ENCODE data around the gene FHIT. TPM values are rescaled to one million over a fixed set of nuclear protein-coding genes. Genes with fewer than 3 reads are reported as not detected.

Gene FHIT
- total and polyA plus RNA-seq, 2 experiments from 2014 or later, result 9.7 to 16.2 TPM

DNA sequence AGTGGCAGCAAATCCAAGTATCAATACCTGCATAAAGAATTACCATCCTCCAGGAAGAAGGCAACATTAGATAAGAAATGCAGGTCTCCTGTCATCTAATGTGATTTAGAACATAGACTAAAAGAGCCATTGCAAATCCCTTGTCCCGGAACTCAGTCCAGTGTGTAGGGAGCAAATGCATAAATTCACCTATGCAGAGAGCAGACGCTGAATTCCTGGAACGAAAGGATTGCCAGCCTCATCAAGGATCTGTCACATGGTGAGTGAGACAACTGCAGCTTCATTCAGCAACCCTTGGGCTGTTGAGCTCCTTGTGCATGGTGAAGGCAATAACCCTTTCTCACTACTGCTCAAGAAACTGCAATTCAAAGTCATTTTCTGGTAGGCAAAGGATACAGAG, 1504.7 kb downstream of the FHIT start:
- DNase-seq (ENCODE audit: low spot score), result no peak
- H3K27ac ChIP-seq, result no peak overlapping the region
- no peak overlapping the region for H3K4me3 ChIP-seq
- no peaks in the 10 kb centered on the region for H3K9me2 ChIP-seq (replicated peaks; ENCODE audit: insufficient read depth)
- no peaks in the 10 kb centered on the region for H3K27me3 ChIP-seq
- no peak overlapping the region for H3K4me2 ChIP-seq
- H3K36me3 ChIP-seq (replicated peaks; ENCODE audit: insufficient read depth, low read depth), result no peaks in the 10 kb centered on the region
- H3K79me2 ChIP-seq, result no peaks in the 10 kb centered on the region
- no peak overlapping the region for H2AFZ ChIP-seq
- WGBS (ENCODE audit: low lambda C conversion rate, missing lambda C conversion rate), result 90% methylated on average over 3 of the region's 3 CpGs
- H3K4me1 ChIP-seq (ENCODE audit: insufficient read depth), result no peaks in the 10 kb centered on the region
- no peaks in the 10 kb centered on the region for H4K20me1 ChIP-seq (ENCODE audit: insufficient read depth, poor library complexity, severe bottlenecking)
- no peaks in the 10 kb centered on the region for H3K9me3 ChIP-seq (ENCODE audit: low read depth)
- TF ChIP-seq, protein P1, sequence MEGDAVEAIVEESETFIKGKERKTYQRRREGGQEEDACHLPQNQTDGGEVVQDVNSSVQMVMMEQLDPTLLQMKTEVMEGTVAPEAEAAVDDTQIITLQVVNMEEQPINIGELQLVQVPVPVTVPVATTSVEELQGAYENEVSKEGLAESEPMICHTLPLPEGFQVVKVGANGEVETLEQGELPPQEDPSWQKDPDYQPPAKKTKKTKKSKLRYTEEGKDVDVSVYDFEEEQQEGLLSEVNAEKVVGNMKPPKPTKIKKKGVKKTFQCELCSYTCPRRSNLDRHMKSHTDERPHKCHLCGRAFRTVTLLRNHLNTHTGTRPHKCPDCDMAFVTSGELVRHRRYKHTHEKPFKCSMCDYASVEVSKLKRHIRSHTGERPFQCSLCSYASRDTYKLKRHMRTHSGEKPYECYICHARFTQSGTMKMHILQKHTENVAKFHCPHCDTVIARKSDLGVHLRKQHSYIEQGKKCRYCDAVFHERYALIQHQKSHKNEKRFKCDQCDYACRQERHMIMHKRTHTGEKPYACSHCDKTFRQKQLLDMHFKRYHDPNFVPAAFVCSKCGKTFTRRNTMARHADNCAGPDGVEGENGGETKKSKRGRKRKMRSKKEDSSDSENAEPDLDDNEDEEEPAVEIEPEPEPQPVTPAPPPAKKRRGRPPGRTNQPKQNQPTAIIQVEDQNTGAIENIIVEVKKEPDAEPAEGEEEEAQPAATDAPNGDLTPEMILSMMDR (IDR thresholded peaks at IDR 0.05; ENCODE audit: poor library complexity), result no peak
- TF ChIP-seq EZH2phosphoT487 (IDR thresholded peaks at IDR 0.05; ENCODE audit: low read depth, severe bottlenecking, unreplicated experiment) (no peak), EZH2 (IDR thresholded peaks at IDR 0.05; ENCODE audit: borderline replicate concordance) (no peak)

DNA sequence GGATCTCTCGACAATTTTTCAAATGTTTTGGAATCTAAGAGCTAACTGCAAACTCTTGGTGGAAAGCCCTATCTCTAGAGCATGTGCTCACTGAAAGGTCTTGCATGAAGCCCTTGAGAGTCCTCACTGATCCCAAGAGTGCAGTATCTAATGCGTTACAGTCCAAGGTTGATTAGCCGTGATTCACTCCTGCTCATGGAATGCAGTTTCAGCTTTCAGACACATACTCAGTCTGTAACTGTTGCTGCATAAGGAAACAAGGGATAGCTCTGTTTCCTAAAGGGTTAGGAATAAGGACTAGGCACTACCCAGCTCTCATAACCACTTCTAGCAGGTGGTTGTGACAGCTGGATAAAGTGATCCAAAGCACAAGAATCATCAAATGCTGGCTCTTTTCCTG, 1514.0 kb downstream of the FHIT start:
- Histone ChIP-seq H3K36me3 (replicated peaks; ENCODE audit: insufficient read depth, low read depth) (no peaks in the 10 kb centered on the region), H3K27me3 (no peaks in the 10 kb centered on the region), H3K4me1 (ENCODE audit: insufficient read depth) (no peaks in the 10 kb centered on the region), H2AFZ (no peak overlapping the region), H3K4me2 (no peak overlapping the region), H3K79me2 (no peaks in the 10 kb centered on the region), H3K27ac (no peak overlapping the region), H3K9me2 (replicated peaks; ENCODE audit: insufficient read depth) (no peaks in the 10 kb centered on the region), H4K20me1 (ENCODE audit: insufficient read depth, poor library complexity, severe bottlenecking) (no peaks in the 10 kb centered on the region), H3K9me3 (ENCODE audit: low read depth) (no peaks in the 10 kb centered on the region), H3K4me3 (no peak overlapping the region)
- TF ChIP-seq, protein P1 (IDR thresholded peaks at IDR 0.05; ENCODE audit: poor library complexity), result no peak
- no peak for TF ChIP-seq EZH2 (IDR thresholded peaks at IDR 0.05; ENCODE audit: borderline replicate concordance)
- TF ChIP-seq EZH2phosphoT487 (IDR thresholded peaks at IDR 0.05; ENCODE audit: low read depth, severe bottlenecking, unreplicated experiment), result no peak
- 92% methylated on average over 3 of the region's 3 CpGs for WGBS (ENCODE audit: low lambda C conversion rate, missing lambda C conversion rate)
- DNase-seq (ENCODE audit: low spot score), result no peak

DNA sequence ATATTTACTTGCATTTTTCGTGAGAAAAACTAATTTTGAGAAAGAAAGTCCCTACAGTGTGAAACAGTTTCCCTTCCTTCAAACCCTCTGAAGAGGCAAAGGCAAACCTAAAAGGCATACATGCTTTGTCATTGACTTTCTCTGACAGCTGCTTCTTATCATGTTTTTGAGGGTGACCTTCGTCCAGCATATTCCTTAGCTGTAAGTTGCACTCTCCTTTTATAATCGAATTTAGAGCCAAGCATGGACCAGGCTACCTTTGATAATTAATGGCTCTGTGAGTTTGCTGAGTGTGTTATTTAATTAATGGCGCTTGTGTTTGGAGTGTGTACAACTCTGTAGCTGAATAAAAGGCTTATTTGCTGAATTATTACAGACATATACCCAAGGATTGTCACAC, 1517.2 kb downstream of the FHIT start:
- Histone ChIP-seq H3K9me2 (replicated peaks; ENCODE audit: insufficient read depth) (no peaks in the 10 kb centered on the region), H3K79me2 (no peaks in the 10 kb centered on the region), H3K9me3 (ENCODE audit: low read depth) (no peaks in the 10 kb centered on the region), H3K36me3 (replicated peaks; ENCODE audit: insufficient read depth, low read depth) (no peaks in the 10 kb centered on the region), H3K27me3 (no peaks in the 10 kb centered on the region), H3K4me3 (no peak overlapping the region), H2AFZ (no peak overlapping the region), H3K4me1 (ENCODE audit: insufficient read depth) (no peaks in the 10 kb centered on the region), H4K20me1 (ENCODE audit: insufficient read depth, poor library complexity, severe bottlenecking) (no peaks in the 10 kb centered on the region), H3K27ac (no peak overlapping the region), H3K4me2 (no peak overlapping the region)
- TF ChIP-seq EZH2 (IDR thresholded peaks at IDR 0.05; ENCODE audit: borderline replicate concordance), result no peak
- TF ChIP-seq, protein P1 (IDR thresholded peaks at IDR 0.05; ENCODE audit: poor library complexity), result no peak
- no peak for TF ChIP-seq EZH2phosphoT487 (IDR thresholded peaks at IDR 0.05; ENCODE audit: low read depth, severe bottlenecking, unreplicated experiment)
- WGBS (ENCODE audit: low lambda C conversion rate, missing lambda C conversion rate), result 78% methylated on average over 4 of the region's 4 CpGs
- no peak for DNase-seq (ENCODE audit: low spot score)

All from hepatocyte (in vitro differentiated cells).